Dedifferentiated amniotic fluid mesenchymal stem cell (primary cell): ENCODE results near the gene PCBP3.

Experiments used
- DNase-seq: peaks from one replicate; pipeline ENCODE4 v3.0.0-alpha.2; 2016; ENCODE audit errors: extremely low spot score

The PCBP3 gene

DNA sequence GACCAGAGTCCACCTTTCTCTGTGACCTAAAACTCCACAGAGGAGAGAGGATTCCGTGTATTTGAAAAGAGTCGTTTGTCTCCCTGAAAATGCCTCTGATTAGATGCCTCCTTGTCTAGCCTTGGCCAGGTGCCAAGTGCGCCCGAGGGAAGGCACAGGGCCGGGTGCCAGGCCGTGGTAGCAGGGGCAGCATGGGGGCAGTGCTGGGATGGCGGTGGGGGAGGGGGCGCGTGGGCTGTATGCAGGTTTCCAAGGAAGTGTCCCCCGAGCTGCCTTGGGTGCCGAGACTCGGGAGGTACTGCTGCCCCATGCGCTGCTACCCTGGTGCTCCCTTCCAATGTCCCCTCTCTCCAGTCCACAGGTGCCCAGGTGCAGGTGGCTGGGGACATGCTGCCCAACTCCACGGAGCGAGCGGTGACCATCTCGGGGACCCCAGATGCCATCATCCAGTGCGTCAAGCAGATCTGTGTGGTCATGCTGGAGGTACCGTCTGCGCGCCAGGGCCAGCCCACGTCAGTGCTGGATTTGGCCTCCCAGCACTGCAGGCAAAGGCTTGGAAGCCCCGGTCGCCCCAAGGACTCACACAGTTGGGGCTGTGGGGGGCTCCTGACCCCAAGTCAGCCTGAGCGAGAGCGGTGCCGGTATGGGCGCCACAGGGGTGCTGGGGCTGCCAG lies 267.2 kb downstream of the PCBP3 start:
- no peak for DNase-seq

DNA sequence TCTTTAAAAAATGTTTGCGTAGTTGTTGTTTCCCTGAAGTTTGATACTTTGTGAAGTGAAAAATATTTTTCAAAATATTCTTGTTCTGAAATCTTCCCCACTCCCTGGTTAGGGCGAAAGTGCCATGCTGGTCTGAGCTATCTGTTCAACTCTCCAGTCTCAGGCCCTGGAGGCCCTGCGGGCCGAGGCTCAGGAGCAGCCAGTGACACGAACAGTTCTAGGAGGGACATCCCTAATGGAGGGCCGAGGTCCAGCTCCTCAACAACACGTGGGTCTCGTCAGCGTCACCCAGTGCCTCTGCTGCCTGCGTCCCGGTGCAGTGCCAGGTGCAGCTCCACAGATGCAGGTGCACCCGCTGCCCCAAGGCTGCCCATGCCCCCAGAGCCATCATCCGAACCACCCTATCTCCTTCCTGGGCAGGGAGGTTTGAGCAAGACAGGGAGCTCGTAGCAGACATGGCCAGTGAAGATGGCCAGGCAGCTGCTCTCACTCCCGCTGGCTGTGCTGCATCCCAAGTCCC lies 268.3 kb downstream of the PCBP3 start:
- no peak for DNase-seq

GRCh38 chr21:45912611-45913417 lies 269.3 kb downstream of the PCBP3 start:
- DNase-seq, result no peak

- no peak for DNase-seq
These were observed 269.9 kb downstream of the PCBP3 start for GRCh38 chr21:45913418-45913765.

- no peak for DNase-seq
These were observed 270.4 kb downstream of the PCBP3 start for GRCh38 chr21:45913886-45914285.

DNA sequence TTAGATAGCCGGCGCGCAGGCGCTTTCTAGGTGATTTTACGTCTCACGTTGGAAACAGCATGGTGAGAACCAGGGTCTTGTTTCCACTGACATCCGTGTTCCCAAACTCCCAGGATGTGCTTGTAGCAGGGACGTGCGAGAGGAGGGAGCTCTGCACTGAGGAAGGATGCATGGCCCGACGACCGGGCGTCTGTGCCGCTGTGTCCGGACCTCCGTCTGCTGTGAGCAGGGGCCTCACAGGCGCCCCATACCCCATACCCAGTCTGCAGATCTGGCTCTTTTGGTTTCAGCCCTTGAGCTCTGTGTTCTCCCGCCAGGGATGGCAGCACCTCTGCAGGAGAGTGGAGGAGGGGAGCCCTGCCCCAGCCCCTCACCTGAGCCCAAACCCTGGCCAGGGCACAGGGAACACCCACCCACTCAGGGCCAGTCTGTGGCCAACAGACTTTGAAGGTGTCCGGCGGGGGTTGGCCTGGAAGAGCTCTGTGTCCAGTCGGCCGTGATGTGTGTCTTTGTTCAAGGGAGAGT lies 270.9 kb downstream of the PCBP3 start:
- DNase-seq, result no peak

GRCh38 chr21:45916011-45916840 lies 272.7 kb downstream of the PCBP3 start:
- DNase-seq, result no peak

- no peak for DNase-seq
These were observed 273.7 kb downstream of the PCBP3 start for GRCh38 chr21:45917241-45917640.

- DNase-seq, result no peak
These were observed 274.5 kb downstream of the PCBP3 start for GRCh38 chr21:45918011-45918410.

GRCh38 chr21:45918835-45919447 lies 275.4 kb downstream of the PCBP3 start:
- no peak for DNase-seq

DNA sequence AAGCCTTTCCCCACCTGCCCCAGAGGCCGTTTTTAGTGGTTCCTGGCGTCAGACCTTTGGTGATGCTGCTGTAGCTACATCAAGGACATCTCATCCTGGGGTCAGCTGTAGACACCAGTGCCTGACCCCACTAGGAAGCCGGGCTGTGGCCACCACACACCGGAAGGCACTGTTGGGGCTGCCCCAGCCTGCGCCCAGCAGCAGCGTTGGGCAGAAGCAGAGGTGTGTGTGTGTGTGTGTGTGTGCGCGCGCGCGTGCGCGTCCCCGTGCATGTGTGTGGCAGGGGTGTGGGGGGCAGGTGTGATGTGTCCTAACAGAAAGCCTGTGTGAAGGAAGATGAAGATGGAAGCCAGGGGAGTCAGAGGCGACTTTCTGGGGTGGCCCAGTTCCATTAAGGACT lies 276.1 kb downstream of the PCBP3 start:
- no peak for DNase-seq

- peak; percentile 70 for DNase-seq
These were observed 277.5 kb downstream of the PCBP3 start for GRCh38 chr21:45920824-45921600.

GRCh38 chr21:45921917-45922316 lies 278.4 kb downstream of the PCBP3 start:
- DNase-seq, result no peak

DNA sequence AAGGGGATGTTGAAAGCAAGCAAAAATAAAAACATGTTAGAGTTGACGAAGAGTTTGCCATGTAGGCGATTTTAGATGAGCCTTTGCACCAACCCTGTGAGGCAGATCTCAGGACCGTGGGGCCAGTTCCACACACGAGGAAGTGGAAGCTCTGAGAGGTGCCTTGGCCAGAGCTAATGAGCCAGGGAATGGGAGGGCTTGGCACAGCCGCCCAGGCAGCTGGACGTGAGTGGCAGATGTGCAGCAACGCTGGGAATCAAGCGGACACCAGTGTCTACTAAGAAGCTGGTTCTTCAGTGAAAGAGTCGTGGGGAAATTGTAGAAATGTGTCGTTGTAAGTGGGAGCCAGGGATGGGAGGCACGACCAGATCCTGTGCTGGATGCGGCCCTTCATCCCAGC lies 279.1 kb downstream of the PCBP3 start:
- DNase-seq, result no peak

- peak; percentile 81 for DNase-seq
These were observed 279.6 kb downstream of the PCBP3 start for GRCh38 chr21:45923146-45923545.

DNA sequence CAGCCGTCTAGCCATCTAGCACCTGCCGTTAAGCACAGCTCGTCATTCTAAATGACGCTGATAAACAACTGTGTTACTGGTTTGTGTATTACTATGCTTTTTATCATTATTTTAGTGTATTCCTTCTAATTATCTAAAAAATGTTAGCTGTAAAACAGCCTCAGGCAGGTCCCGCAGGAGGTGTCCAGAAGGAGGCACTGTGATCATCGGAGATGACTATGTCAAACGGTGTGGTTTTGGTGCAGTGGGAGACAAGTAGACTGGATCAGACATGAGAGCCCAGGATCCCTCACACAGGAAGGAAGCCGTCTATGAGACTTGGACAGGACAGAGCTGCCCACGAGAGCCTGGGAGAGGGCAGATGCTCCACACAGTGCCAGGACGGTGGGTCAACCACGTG lies 282.8 kb downstream of the PCBP3 start:
- DNase-seq, result no peak

GRCh38 chr21:45927032-45927431 lies 283.5 kb downstream of the PCBP3 start:
- DNase-seq, result no peak

- no peak for DNase-seq
These were observed 284.6 kb downstream of the PCBP3 start for GRCh38 chr21:45927851-45928850.

GRCh38 chr21:45929449-45929848 lies 285.9 kb downstream of the PCBP3 start:
- DNase-seq, result no peak
